AG04450 (cell line): ENCODE results near the gene DNAJB7. TPM values are rescaled to one million over a fixed set of nuclear protein-coding genes. Genes with fewer than 3 reads are reported as not detected.

Experiments used
- CTCF ChIA-PET: fragments of 300-600, 350-600 bp; formaldehyde crosslinking; extraction: SDS; loops from one replicate; lab custom pipeline; 2022; ENCODE audit warnings: antibody characterized with exemption, inconsistent platforms; lab: Charles Lee
- POLR2A ChIA-PET: fragments of 350-600 bp; formaldehyde crosslinking; extraction: SDS; loops from one replicate; lab custom pipeline; 2021; ENCODE audit warnings: antibody characterized with exemption, inconsistent platforms; lab: Yijun Ruan, JAX
- DNase-seq: peaks from one replicate; pipeline ENCODE4 v3.0.0-alpha.2; 2011; ENCODE audit warnings: low read depth, low spot score
- H3K27ac ChIP-seq: one replicate; pipeline ENCODE4 v1.5.1; 2012; ENCODE audit warnings: low read depth, low read length, control low read depth
- H3K27me3 ChIP-seq: one replicate; pipeline ENCODE4 v1.6.0; 2012; ENCODE audit warnings: low read length; ENCODE audit not compliant: control insufficient read depth, insufficient read depth
- H3K4me3 ChIP-seq: 2 replicates; pipeline ENCODE4 v1.5.1; 2011; ENCODE audit warnings: mild to moderate bottlenecking, low read depth, low read length, control low read depth
- H3K9me3 ChIP-seq: 2 replicates; pipeline ENCODE4 v1.5.1; 2012; ENCODE audit warnings: low read length; ENCODE audit not compliant: control insufficient read depth, insufficient read depth
- polyA plus RNA-seq: library from polyadenylated mRNA; depleted of rRNA; stranded (reverse); fragments of >200 nt; gene quantifications from 2 replicates; pipeline ENCODE4 v1.2.3, GENCODE V29; 2011; rRNA removed
- small RNA-seq: library from RNA; depleted of rRNA; stranded (forward); fragments of <200 nt; gene quantifications from one replicate; pipeline ENCODE3, GENCODE V24; 2012; ENCODE audit warnings: low read depth; ENCODE audit not compliant: insufficient read length
- TF ChIP-seq, protein P1 (sequence below): IDR thresholded peaks from 2 replicates; pipeline ENCODE4 v1.5.1; 2011; ENCODE audit warnings: low read depth, low read length, control low read depth, inconsistent platforms

The DNAJB7 gene
- polyA plus RNA-seq, 1 experiment, result not detected

DNA sequence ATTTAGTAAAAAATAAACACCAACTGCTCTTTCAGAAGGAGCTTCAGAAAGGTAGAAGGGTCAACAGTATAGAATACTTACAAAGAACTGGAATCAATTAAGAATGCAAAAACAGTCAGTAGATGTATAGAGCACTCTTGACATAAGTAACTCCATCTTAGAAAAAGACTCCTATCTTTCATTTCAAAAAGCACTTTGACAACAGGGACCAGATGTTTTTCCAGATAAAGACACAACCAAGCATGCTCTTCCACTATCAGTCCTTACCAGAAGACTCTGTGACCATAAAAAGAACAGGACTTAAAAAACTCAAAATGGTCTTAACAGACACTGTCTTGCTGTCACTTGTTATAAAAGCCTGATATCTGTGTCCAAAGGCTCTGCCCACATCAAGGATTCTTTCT lies 48.0 kb downstream of the DNAJB7 start:
- Histone ChIP-seq H3K4me3 (no peak overlapping the region), H3K27me3 (no peaks in the 10 kb centered on the region), H3K27ac (no peak overlapping the region), H3K9me3 (no peaks in the 10 kb centered on the region)
- TF ChIP-seq, protein P1, sequence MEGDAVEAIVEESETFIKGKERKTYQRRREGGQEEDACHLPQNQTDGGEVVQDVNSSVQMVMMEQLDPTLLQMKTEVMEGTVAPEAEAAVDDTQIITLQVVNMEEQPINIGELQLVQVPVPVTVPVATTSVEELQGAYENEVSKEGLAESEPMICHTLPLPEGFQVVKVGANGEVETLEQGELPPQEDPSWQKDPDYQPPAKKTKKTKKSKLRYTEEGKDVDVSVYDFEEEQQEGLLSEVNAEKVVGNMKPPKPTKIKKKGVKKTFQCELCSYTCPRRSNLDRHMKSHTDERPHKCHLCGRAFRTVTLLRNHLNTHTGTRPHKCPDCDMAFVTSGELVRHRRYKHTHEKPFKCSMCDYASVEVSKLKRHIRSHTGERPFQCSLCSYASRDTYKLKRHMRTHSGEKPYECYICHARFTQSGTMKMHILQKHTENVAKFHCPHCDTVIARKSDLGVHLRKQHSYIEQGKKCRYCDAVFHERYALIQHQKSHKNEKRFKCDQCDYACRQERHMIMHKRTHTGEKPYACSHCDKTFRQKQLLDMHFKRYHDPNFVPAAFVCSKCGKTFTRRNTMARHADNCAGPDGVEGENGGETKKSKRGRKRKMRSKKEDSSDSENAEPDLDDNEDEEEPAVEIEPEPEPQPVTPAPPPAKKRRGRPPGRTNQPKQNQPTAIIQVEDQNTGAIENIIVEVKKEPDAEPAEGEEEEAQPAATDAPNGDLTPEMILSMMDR, result no peak
- ChIA-PET POLR2A (no interaction called here), CTCF (no interaction called here)
- DNase-seq, result no peak

Small RNA genes within 50 kb of the gene (small RNA-seq; reads per million reads assigned to genes)
- 4.6 reads per million, percentile 46 among the genes with 10 or more reads in this experiment for gene MIR4766

Other genes starting within 250 kb of the DNAJB7 start
- gene MRTFA, start 225.4 kb downstream of the DNAJB7 start, polyA plus RNA-seq, result 6.8 and 11.6 TPM in 2 replicates
- 2.3 and 3.1 TPM in 2 replicates for gene MCHR1, start 182.6 kb downstream of the DNAJB7 start, polyA plus RNA-seq
- gene SLC25A17, start 42.8 kb downstream of the DNAJB7 start, polyA plus RNA-seq, result 24.1 and 28.8 TPM in 2 replicates
- gene ST13, start 5.5 kb downstream of the DNAJB7 start, polyA plus RNA-seq, result 193 and 271 TPM in 2 replicates
- gene XPNPEP3, start 5.0 kb downstream of the DNAJB7 start, polyA plus RNA-seq, result 22.7 and 26.3 TPM in 2 replicates
- 71.7 and 104 TPM in 2 replicates for gene RBX1, start 89.3 kb upstream of the DNAJB7 start, polyA plus RNA-seq
- gene EP300, start 230.5 kb upstream of the DNAJB7 start, polyA plus RNA-seq, result 19.6 and 28.4 TPM in 2 replicates